IPS DF 4.7 (cell line): Measurements from ENCODE around the gene ACOXL.

Experiments used
- DNase-seq: peaks from one replicate; pipeline ENCODE4 v3.0.0-alpha.2; 2013; ENCODE audit warnings: low spot score; ENCODE audit errors: extremely low read depth

ACOXL gene

GRCh38 chr2:111156529-111156928 lies 424.2 kb downstream of the ACOXL start:
- DNase-seq, result no peak

GRCh38 chr2:111157071-111157661 lies 424.8 kb downstream of the ACOXL start:
- no peak for DNase-seq

- DNase-seq, result no peak
Observed at GRCh38 chr2:111157798-111158197, 425.4 kb downstream of the ACOXL start.

- DNase-seq, result no peak
Observed at GRCh38 chr2:111159641-111160040, 427.3 kb downstream of the ACOXL start.

- no peak for DNase-seq
Observed at GRCh38 chr2:111160758-111161157, 428.4 kb downstream of the ACOXL start.

GRCh38 chr2:111161971-111162370 lies 429.6 kb downstream of the ACOXL start:
- no peak for DNase-seq

- no peak for DNase-seq
Observed at GRCh38 chr2:111162718-111163331, 430.5 kb downstream of the ACOXL start.

GRCh38 chr2:111164078-111164477 lies 431.7 kb downstream of the ACOXL start:
- peak; percentile 7 for DNase-seq

- DNase-seq, result no peak
Observed at GRCh38 chr2:111165084-111165483, 432.7 kb downstream of the ACOXL start.

GRCh38 chr2:111166115-111166514 lies 433.7 kb downstream of the ACOXL start:
- DNase-seq, result no peak

- DNase-seq, result no peak
Observed at GRCh38 chr2:111167076-111167862, 434.9 kb downstream of the ACOXL start.

GRCh38 chr2:111167863-111168162 lies 435.4 kb downstream of the ACOXL start:
- DNase-seq, result no peak
